22Rv1 (cell line): Measurements from ENCODE around the gene PTPRC.

Experiments used
- CTCF ChIP-seq: fragments of 450-650 bp; IDR thresholded peaks from 2 replicates; pipeline ENCODE4 v1.5.1; 2017; ENCODE audit warnings: mild to moderate bottlenecking
- ZFX ChIP-seq: fragments of 450-650 bp; IDR thresholded peaks from 2 replicates; pipeline ENCODE4 v1.6.1; 2017; ENCODE audit warnings: antibody characterized with exemption, borderline replicate concordance

- TF ChIP-seq CTCF (no peak), ZFX (no peak)
Measured at GRCh38 chr1:198640174-198640573, 1.3 kb downstream of the PTPRC start.
